ENCODE results near the gene DCTN3.
A peak's percentile ranks its signal among the peaks of the same experiment; 100 is the strongest.

Gene DCTN3

DNA sequence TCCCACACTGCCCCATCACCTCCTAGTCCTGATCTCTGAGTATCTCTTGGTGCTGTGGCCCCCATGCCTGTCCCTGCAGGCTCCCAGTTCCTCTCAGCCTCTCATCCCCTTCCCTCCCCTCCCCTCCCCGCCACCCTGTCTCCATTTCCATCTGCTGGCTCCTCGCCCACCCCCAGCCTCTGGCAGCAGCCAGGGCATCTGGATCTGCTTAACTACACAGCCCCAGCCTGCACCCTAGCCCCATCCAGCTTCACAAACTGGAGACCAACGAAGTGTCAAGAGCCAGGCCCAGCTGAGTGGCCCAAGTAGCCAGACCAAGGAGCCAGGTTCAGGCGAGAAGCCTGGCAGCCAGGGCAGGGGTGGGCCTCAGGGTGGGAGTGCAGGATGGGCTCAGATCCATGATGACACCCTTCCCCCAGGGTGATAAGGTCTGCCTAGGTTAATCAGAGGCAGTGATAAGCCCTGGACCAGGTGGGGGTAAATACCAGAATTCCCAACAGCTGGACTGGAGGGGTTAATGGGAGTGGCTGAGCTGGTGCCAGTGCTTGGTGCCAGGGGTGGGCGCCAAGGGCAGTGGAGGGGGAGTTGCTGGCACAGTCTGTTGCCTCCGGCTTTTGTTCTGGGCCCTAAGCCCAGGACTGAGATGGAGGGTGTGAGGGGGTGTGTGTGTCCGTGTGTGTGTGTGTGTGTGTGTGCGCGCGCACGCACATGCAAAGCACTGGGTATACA, 34.2 kb upstream of the DCTN3 start:
- TF ChIP-seq, protein P1, sequence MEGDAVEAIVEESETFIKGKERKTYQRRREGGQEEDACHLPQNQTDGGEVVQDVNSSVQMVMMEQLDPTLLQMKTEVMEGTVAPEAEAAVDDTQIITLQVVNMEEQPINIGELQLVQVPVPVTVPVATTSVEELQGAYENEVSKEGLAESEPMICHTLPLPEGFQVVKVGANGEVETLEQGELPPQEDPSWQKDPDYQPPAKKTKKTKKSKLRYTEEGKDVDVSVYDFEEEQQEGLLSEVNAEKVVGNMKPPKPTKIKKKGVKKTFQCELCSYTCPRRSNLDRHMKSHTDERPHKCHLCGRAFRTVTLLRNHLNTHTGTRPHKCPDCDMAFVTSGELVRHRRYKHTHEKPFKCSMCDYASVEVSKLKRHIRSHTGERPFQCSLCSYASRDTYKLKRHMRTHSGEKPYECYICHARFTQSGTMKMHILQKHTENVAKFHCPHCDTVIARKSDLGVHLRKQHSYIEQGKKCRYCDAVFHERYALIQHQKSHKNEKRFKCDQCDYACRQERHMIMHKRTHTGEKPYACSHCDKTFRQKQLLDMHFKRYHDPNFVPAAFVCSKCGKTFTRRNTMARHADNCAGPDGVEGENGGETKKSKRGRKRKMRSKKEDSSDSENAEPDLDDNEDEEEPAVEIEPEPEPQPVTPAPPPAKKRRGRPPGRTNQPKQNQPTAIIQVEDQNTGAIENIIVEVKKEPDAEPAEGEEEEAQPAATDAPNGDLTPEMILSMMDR (IDR thresholded peaks at IDR 0.05; ENCODE audit: low read depth, low read length), result no peak
- no peaks in the 10 kb centered on the region for H3K27me3 ChIP-seq
- no peaks in the 10 kb centered on the region for H3K9me3 ChIP-seq
- H3K4me1 ChIP-seq, result peaks cover 44% of the 10 kb centered on the region
- peak; percentile 98 for DNase-seq
- peak overlapping the region; percentile 41 for H3K4me3 ChIP-seq (ENCODE audit: low read depth, low read length)
- peaks cover under 1% of the 10 kb centered on the region for H3K36me3 ChIP-seq

DNA sequence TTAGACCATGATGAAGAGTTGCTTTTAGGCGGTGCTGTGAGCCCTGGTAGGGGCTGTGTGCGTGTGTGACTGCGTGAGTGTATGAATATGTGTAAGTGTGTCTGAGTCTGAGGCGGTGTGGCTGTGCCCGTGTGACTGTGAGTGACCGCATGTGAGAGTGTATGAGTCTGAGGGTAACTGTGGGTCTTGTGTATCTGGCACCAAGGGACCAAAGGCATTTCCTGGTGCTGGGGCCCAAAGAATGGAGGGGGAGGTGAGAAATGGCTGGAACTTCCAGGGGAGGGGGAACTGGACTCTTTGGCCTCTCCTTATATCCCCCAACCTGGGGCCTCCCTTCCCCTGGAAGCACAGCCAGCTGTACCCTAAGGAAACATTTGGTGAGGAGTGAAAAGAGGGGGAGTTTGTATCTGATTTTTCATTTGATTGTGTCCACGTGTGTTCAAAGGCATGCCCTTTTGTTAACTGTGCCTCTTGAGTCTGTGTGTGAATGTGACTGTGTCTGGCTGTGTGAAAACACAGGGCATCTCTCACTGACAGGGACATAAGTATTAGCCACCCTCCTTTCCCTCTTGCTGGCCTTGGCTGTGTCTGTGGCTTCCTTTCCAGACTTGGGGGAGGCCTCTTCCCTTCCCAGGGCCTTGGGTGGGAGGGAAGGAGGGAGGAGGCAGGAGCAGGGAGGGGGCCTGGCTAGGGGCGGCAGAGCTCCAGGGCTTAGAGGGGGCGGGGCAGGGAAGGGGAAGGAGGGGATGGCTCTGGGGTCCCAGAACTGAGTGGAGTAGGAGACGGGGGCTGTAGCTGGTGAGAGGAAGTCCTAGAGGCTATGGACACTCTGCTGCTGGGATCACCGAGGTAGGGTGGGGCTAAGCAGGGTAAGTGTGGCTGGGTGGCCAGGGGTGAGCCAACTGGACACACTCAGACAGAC, 33.1 kb upstream of the DCTN3 start:
- no peaks in the 10 kb centered on the region for H3K27me3 ChIP-seq
- TF ChIP-seq, protein P1 (IDR thresholded peaks at IDR 0.05; ENCODE audit: low read depth, low read length), result no peak
- no peaks in the 10 kb centered on the region for H3K9me3 ChIP-seq
- peak; percentile 61 for DNase-seq
- H3K4me1 ChIP-seq, result peaks cover 44% of the 10 kb centered on the region
- peak overlapping the region; percentile 59 for H3K4me3 ChIP-seq (ENCODE audit: low read depth, low read length)
- H3K36me3 ChIP-seq, result peaks cover 11% of the 10 kb centered on the region

DNA sequence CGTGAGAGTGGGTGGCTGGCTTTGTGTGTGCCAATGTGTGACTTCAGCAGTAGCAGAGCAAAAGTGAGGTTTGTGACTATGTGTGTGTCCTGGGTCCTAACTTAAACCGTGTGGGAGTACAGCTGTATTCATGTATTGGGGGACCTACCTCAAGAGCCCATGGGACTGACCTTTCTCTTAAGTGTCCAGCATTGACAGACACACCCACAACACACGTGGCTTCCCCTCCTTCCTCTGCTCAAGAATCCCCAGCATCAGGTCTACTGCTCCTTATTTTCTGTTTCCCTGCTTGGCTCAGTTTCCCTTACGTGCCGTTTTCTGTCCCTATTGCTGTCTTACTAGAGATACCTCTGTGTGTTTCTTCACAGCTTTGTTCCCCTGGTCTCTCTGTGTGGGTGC, 32.3 kb upstream of the DCTN3 start:
- TF ChIP-seq, protein P1 (IDR thresholded peaks at IDR 0.05; ENCODE audit: low read depth, low read length), result no peak
- no peaks in the 10 kb centered on the region for H3K27me3 ChIP-seq
- no peak for DNase-seq
- H3K4me1 ChIP-seq, result peaks cover 44% of the 10 kb centered on the region
- H3K9me3 ChIP-seq, result no peaks in the 10 kb centered on the region
- peak overlapping the region; percentile 59 for H3K4me3 ChIP-seq (ENCODE audit: low read depth, low read length)
- peaks cover 14% of the 10 kb centered on the region for H3K36me3 ChIP-seq

DNA sequence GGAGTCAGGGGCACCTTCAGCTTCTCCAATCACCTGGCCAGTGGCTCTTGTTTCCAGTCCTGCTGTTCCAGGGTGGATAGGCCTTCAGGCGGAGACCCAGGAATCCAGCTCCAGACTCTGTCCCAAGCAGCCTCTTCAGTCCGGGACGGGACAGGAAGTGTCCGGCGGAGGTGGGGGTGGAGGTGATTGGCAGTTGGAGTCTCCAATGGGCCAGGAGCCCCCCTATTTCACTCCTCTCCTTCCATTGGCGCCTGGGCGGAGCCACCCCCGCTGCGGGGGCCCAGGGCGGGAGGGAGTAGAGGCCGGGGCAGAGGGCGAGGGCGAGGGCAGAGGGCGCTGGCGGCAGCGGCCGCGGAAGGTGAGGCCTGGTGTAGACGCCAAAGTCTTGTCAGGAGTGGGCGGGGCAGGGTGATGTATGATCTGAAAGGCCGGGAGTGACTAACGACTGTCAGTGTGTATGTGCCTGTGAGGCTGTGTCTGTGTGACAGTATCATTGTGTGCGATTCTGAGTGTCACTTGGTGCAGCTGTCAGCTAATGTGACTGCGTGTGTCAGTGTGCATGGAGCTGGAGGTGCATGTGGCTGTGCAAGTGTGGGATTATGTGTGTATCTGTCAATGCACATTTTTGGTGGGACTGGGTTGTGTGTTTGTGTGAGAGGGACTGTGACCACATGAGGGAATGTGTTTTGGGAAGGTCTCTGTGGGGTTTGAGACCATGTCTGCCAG, 31.7 kb upstream of the DCTN3 start, which contains the start of gene IL11RA:
Gene IL11RA (plus strand): TSS at position 310 of the 726 bp plus-strand sequence. CDS start 3,033 bp downstream, outside the sequence.
- H3K9me3 ChIP-seq, result no peaks in the 10 kb centered on the region
- peaks cover 44% of the 10 kb centered on the region for H3K4me1 ChIP-seq
- H3K27me3 ChIP-seq, result no peaks in the 10 kb centered on the region
- H3K36me3 ChIP-seq, result peaks cover 14% of the 10 kb centered on the region
- TF ChIP-seq, protein P1 (IDR thresholded peaks at IDR 0.05; ENCODE audit: low read depth, low read length), result no peak
- DNase-seq, result peak; percentile 76
- H3K4me3 ChIP-seq (ENCODE audit: low read depth, low read length), result peak within 1 kb of the TSS; percentile 59

DNA sequence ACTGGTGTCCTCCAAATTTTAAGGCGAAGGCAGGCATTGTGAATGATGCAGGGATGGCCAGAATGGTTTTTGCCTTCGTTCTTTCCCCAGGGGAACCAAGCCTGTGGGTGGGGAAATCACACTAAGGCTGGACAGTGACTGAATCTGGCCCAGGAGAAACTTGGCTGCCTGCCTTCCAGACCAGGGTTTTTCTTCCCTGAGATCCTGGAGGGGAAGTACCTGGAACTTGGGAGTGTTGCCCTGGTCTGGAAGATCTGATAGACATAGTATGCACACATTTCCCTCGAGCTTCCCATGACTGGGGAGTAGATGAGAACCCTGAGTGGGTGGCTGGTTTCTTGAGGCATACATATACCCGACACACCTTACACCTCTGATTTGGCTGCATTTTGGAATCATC, 31.0 kb upstream of the DCTN3 start:
- DNase-seq, result peak; percentile 42
- Histone ChIP-seq H3K27me3 (no peaks in the 10 kb centered on the region), H3K9me3 (no peaks in the 10 kb centered on the region), H3K4me1 (peaks cover 44% of the 10 kb centered on the region), H3K36me3 (peaks cover 14% of the 10 kb centered on the region), H3K4me3 (ENCODE audit: low read depth, low read length) (peak overlapping the region; percentile 59)
- TF ChIP-seq, protein P1 (IDR thresholded peaks at IDR 0.05; ENCODE audit: low read depth, low read length), result no peak
